GM23338 (cell line): Measurements from ENCODE around the gene ZBTB44. TPM values are rescaled to one million over a fixed set of nuclear protein-coding genes. Genes with fewer than 3 reads are reported as not detected.

Experiments
- ATAC-seq: fragments of 200-7000 bp; cut with Tn5 transposase; 3 replicates; pipeline ENCODE4 v1.9.1; 2020
- DNase-seq: peaks from one replicate; pipeline ENCODE4 v3.0.0-alpha.2; 2015; ENCODE audit warnings: low spot score
- H2AFZ ChIP-seq: fragments of 200-600 bp; sonication (generic); 2 replicates; pipeline ENCODE4 v1.8.0; 2016; ENCODE audit warnings: antibody characterized with exemption, mild to moderate bottlenecking, moderate library complexity
- H3F3A ChIP-seq: fragments of 200-600 bp; sonication (generic); replicated peaks from 2 replicates; pipeline ENCODE4 v1.8.0; 2017; ENCODE audit warnings: antibody characterized with exemption, mixed run types, low read depth
- H3K27ac ChIP-seq: fragments of 200-600 bp; sonication (generic); 2 replicates; pipeline ENCODE4 v1.6.1; 2016; ENCODE audit warnings: low read depth
- H3K27me3 ChIP-seq: fragments of 200-600 bp; sonication (generic); 2 replicates; pipeline ENCODE4 v1.8.0; 2016; ENCODE audit warnings: mild to moderate bottlenecking, mixed run types, moderate library complexity; ENCODE audit not compliant: insufficient read depth
- H3K36me3 ChIP-seq: fragments of 200-600 bp; sonication (generic); 2 replicates; pipeline ENCODE4 v1.8.0; 2016; ENCODE audit warnings: mild to moderate bottlenecking; ENCODE audit not compliant: insufficient read depth
- H3K4me1 ChIP-seq: fragments of 200-600 bp; sonication (generic); 2 replicates; pipeline ENCODE4 v1.8.0; 2016; ENCODE audit warnings: mild to moderate bottlenecking, moderate library complexity; ENCODE audit not compliant: insufficient read depth
- H3K4me2 ChIP-seq: fragments of 200-600 bp; sonication (generic); 2 replicates; pipeline ENCODE4 v1.7.1; 2017; ENCODE audit warnings: mixed run types
- H3K4me3 ChIP-seq: fragments of 200-600 bp; sonication (generic); 2 replicates; pipeline ENCODE4 v1.6.1; 2016; ENCODE audit warnings: mixed run types
- H3K79me2 ChIP-seq: fragments of 200-600 bp; sonication (generic); replicated peaks from 2 replicates; pipeline ENCODE4 v1.8.0; 2017; ENCODE audit warnings: mild to moderate bottlenecking; ENCODE audit not compliant: insufficient read depth
- H3K9me2 ChIP-seq: fragments of 200-600 bp; sonication (generic); 2 replicates; pipeline ENCODE4 v1.8.0; 2017; ENCODE audit not compliant: insufficient read depth
- H4K20me1 ChIP-seq: fragments of 200-600 bp; sonication (generic); replicated peaks from 2 replicates; pipeline ENCODE4 v1.8.0; 2017; ENCODE audit warnings: mild to moderate bottlenecking; ENCODE audit not compliant: insufficient read depth
- H3K27ac Mint-ChIP-seq: 2 replicates; pipeline ENCODE4 v1.8.0; 2020; ENCODE audit warnings: inconsistent platforms, mild to moderate bottlenecking, moderate library complexity, mixed read lengths
- H3K27me3 Mint-ChIP-seq: 3 replicates; pipeline ENCODE4 v1.8.0; 2022; ENCODE audit warnings: low read depth, mild to moderate bottlenecking, moderate library complexity, mixed read lengths, inconsistent platforms; ENCODE audit not compliant: insufficient read depth, poor library complexity
- H3K36me3 Mint-ChIP-seq: 3 replicates; pipeline ENCODE4 v1.8.0; 2021; ENCODE audit warnings: low read depth, mild to moderate bottlenecking, inconsistent platforms, moderate library complexity, mixed read lengths
- H3K4me1 Mint-ChIP-seq: 3 replicates; pipeline ENCODE4 v1.8.0; 2020; ENCODE audit warnings: mild to moderate bottlenecking, inconsistent platforms, mixed read lengths
- H3K4me3 Mint-ChIP-seq: 3 replicates; pipeline ENCODE4 v1.8.0; 2021; ENCODE audit warnings: moderate library complexity, mild to moderate bottlenecking, inconsistent platforms, mixed read lengths
- H3K9me3 Mint-ChIP-seq: 3 replicates; pipeline ENCODE4 v1.8.0; 2020; ENCODE audit warnings: moderate library complexity, mild to moderate bottlenecking, inconsistent platforms, mixed read lengths
- CREB1 ChIP-seq: fragments of 250-450 bp; sonication (Bioruptor Pico); IDR thresholded peaks from 2 replicates; pipeline ENCODE4 v1.5.0; 2020; ENCODE audit warnings: low read depth, mild to moderate bottlenecking, moderate library complexity
- CTCF ChIP-seq, 2 experiments: fragments of 200-600 bp in 1 of 2; sonication (generic) in 1 of 2; conservative IDR thresholded peaks; 2 replicates each; pipeline versions ENCODE4 v1.5.1 to v1.6.1; 2016 to 2017; ENCODE audit warnings: antibody characterized with exemption in 2 of 2, low read depth in 2 of 2, mild to moderate bottlenecking in 2 of 2, moderate library complexity in 1 of 2
- ETS1 ChIP-seq: IDR thresholded peaks from 2 replicates; pipeline ENCODE4 v1.6.1; 2016; ENCODE audit warnings: antibody characterized with exemption
- EZH2 ChIP-seq: fragments of 200-600 bp; sonication (generic); IDR thresholded peaks from one replicate; pipeline ENCODE4 v1.8.0; 2017; ENCODE audit warnings: antibody characterized with exemption, mild to moderate bottlenecking, low read depth; ENCODE audit not compliant: unreplicated experiment
- EZH2phosphoT487 ChIP-seq: fragments of 200-600 bp; sonication (generic); IDR thresholded peaks from one replicate; pipeline ENCODE4 v1.8.1; 2018; ENCODE audit warnings: antibody characterized with exemption; ENCODE audit not compliant: unreplicated experiment
- JUNB ChIP-seq: IDR thresholded peaks from one replicate; pipeline ENCODE4 v1.6.1; 2016; ENCODE audit warnings: antibody characterized with exemption; ENCODE audit not compliant: unreplicated experiment
- NANOG ChIP-seq: IDR thresholded peaks from 2 replicates; pipeline ENCODE4 v1.6.1; 2016; ENCODE audit warnings: antibody characterized with exemption, borderline replicate concordance
- POLR2AphosphoS5 ChIP-seq: IDR thresholded peaks from 2 replicates; pipeline ENCODE4 v1.6.1; 2016; ENCODE audit warnings: antibody characterized with exemption, low read depth
- REST ChIP-seq: IDR thresholded peaks from one replicate; pipeline ENCODE4 v1.6.1; 2018; ENCODE audit warnings: antibody characterized with exemption; ENCODE audit not compliant: unreplicated experiment
- STAT1 ChIP-seq: IDR thresholded peaks from one replicate; pipeline ENCODE4 v1.6.1; 2016; ENCODE audit warnings: antibody characterized with exemption; ENCODE audit not compliant: unreplicated experiment
- ZNF114 ChIP-seq: fragments of 250-450 bp; sonication (Bioruptor Pico); IDR thresholded peaks from 2 replicates; pipeline ENCODE4 v1.5.0; 2020; ENCODE audit warnings: mild to moderate bottlenecking, moderate library complexity
- ZNF331 ChIP-seq: fragments of 250-450 bp; sonication (Bioruptor Pico); IDR thresholded peaks from 2 replicates; pipeline ENCODE4 v1.5.0; 2020; ENCODE audit warnings: low read depth, mild to moderate bottlenecking, moderate library complexity
- ZNF462 ChIP-seq: fragments of 250-450 bp; sonication (Bioruptor Pico); IDR thresholded peaks from 2 replicates; pipeline ENCODE4 v1.5.0; 2020; ENCODE audit warnings: mild to moderate bottlenecking, moderate library complexity
- polyA plus RNA-seq: library from polyadenylated mRNA; unstranded; fragments of >200 nt; fragmentation: Nextera tagmentation; extraction: Ambion mirVana; gene quantifications from 2 replicates; pipeline ENCODE4 v1.2.1, GENCODE V29; 2016
- total RNA-seq: library from RNA; depleted of rRNA; stranded (reverse); fragments of >200 nt; shearing (Covaris generic); gene quantifications from 2 replicates; pipeline ENCODE4 v1.2.3, GENCODE V29; 2014

Gene ZBTB44
- total and polyA plus RNA-seq, 2 experiments from 2014 or later, result 61.2 to 102 TPM

- Histone ChIP-seq H4K20me1 (no peaks in the 10 kb centered on the region), H3K4me1 (no peaks in the 10 kb centered on the region), H3K9me2 (no peaks in the 10 kb centered on the region), H2AFZ (peak overlapping the region; percentile 79), H3K4me2 (no peak overlapping the region), H3K36me3 (no peaks in the 10 kb centered on the region), H3K4me3 (no peak overlapping the region), H3F3A (0 out of 2 replicates have a peak, but pooled peaks cover 4% of the 10 kb centered on the region), H3K27me3 (no peaks in the 10 kb centered on the region), H3K79me2 (no peaks in the 10 kb centered on the region), H3K27ac (no peak overlapping the region)
- Mint-ChIP-seq H3K4me1 (no peaks in the 10 kb centered on the region; the same call in 2 of the 3 replicates), H3K27ac (no peak overlapping the region), H3K9me3 (peaks cover 30% of the 10 kb centered on the region), H3K27me3 (no peaks in the 10 kb centered on the region), H3K4me3 (no peak overlapping the region), H3K36me3 (peaks cover 26% of the 10 kb centered on the region; the same call in 2 of the 3 replicates)
- DNase-seq (no peak), ATAC-seq (no peak)
- no peak for TF ChIP-seq ETS1
- TF ChIP-seq ZNF462 (CRISPR knock-in tag), result no peak
- no peak for TF ChIP-seq POLR2AphosphoS5
- no peak for TF ChIP-seq CREB1 (CRISPR knock-in tag)
- TF ChIP-seq CTCF (conservative IDR thresholded peaks at IDR 0.05; ENCODE audit: low read depth in 2 of 2), result no peak
- TF ChIP-seq EZH2, result no peak
- TF ChIP-seq JUNB, result no peak
- no peak for TF ChIP-seq EZH2phosphoT487
- no peak for TF ChIP-seq REST
- no peak for TF ChIP-seq NANOG
- TF ChIP-seq STAT1, result no peak
- no peak for TF ChIP-seq ZNF331
- no peak for TF ChIP-seq ZNF114 (CRISPR knock-in tag)
Observed at GRCh38 chr11:130337281-130338089, 22.8 kb upstream of the ZBTB44 start.
